Mesothelial cell of epicardium (in vitro differentiated cells): Measurements from ENCODE around the gene PHF20. TPM values are rescaled to one million over a fixed set of nuclear protein-coding genes. Genes with fewer than 3 reads are reported as not detected.

ENCODE experiments used
- DNase-seq, 2 experiments: peaks; one replicate each; pipeline ENCODE4 v3.0.0; 2021; ENCODE audit warnings: low spot score in 2 of 2; ENCODE audit not compliant: unreplicated experiment in 2 of 2
- H3K27ac Mint-ChIP-seq: 2 replicates; pipeline ENCODE4 v1.8.0; 2021; ENCODE audit warnings: mixed read lengths
- H3K27me3 Mint-ChIP-seq: 2 replicates; pipeline ENCODE4 v1.8.0; 2021; ENCODE audit warnings: low read depth, mixed read lengths
- H3K36me3 Mint-ChIP-seq: 2 replicates; pipeline ENCODE4 v1.8.0; 2021; ENCODE audit warnings: mixed read lengths
- H3K4me1 Mint-ChIP-seq: 2 replicates; pipeline ENCODE4 v1.8.0; 2021; ENCODE audit warnings: mixed read lengths
- H3K4me3 Mint-ChIP-seq: 2 replicates; pipeline ENCODE4 v1.8.0; 2021; ENCODE audit warnings: mild to moderate bottlenecking, moderate library complexity, mixed read lengths
- H3K9me3 Mint-ChIP-seq: 2 replicates; pipeline ENCODE4 v1.8.0; 2021; ENCODE audit warnings: mixed read lengths
- total RNA-seq: library from RNA; stranded (reverse); gene quantifications from 3 replicates; pipeline ENCODE4 v1.2.1, GENCODE V29; 2021
- TF ChIP-seq, protein P1 (sequence below): fragments of 200-600 bp; sonication (generic); IDR thresholded peaks from one replicate; pipeline ENCODE4 v1.5.0; 2021; ENCODE audit warnings: antibody characterized with exemption; ENCODE audit not compliant: unreplicated experiment

The PHF20 gene
- total RNA-seq, 1 donor from 2014 or later = 48.6 TPM

DNA sequence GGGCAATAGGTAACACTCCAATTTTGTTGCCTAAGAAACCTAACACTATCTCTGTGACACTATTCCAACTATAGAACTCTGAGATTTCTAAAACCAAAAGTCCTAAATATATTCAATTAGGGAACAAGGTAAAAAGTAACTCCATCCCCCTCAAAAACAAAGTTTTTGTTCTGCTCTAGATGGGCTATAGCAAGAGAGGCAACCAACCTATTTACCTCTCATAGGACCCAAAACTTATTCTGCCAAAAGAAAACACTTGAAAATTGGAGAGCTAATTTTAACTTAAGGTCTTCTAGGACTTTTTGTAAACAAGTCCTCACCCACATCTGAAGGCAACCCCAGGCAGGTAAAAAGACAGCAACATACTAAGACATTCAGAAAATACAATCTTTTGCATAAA is 37.4 kb upstream of the PHF20 start:
- Mint-ChIP-seq H3K27ac (no peak overlapping the region), H3K4me3 (no peak overlapping the region), H3K4me1 (peaks cover 34% of the 10 kb centered on the region), H3K36me3 (peaks cover 36% of the 10 kb centered on the region), H3K27me3 (no peaks in the 10 kb centered on the region), H3K9me3 (no peaks in the 10 kb centered on the region)
- TF ChIP-seq, protein P1, sequence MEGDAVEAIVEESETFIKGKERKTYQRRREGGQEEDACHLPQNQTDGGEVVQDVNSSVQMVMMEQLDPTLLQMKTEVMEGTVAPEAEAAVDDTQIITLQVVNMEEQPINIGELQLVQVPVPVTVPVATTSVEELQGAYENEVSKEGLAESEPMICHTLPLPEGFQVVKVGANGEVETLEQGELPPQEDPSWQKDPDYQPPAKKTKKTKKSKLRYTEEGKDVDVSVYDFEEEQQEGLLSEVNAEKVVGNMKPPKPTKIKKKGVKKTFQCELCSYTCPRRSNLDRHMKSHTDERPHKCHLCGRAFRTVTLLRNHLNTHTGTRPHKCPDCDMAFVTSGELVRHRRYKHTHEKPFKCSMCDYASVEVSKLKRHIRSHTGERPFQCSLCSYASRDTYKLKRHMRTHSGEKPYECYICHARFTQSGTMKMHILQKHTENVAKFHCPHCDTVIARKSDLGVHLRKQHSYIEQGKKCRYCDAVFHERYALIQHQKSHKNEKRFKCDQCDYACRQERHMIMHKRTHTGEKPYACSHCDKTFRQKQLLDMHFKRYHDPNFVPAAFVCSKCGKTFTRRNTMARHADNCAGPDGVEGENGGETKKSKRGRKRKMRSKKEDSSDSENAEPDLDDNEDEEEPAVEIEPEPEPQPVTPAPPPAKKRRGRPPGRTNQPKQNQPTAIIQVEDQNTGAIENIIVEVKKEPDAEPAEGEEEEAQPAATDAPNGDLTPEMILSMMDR = no peak
- no peak for DNase-seq

DNA sequence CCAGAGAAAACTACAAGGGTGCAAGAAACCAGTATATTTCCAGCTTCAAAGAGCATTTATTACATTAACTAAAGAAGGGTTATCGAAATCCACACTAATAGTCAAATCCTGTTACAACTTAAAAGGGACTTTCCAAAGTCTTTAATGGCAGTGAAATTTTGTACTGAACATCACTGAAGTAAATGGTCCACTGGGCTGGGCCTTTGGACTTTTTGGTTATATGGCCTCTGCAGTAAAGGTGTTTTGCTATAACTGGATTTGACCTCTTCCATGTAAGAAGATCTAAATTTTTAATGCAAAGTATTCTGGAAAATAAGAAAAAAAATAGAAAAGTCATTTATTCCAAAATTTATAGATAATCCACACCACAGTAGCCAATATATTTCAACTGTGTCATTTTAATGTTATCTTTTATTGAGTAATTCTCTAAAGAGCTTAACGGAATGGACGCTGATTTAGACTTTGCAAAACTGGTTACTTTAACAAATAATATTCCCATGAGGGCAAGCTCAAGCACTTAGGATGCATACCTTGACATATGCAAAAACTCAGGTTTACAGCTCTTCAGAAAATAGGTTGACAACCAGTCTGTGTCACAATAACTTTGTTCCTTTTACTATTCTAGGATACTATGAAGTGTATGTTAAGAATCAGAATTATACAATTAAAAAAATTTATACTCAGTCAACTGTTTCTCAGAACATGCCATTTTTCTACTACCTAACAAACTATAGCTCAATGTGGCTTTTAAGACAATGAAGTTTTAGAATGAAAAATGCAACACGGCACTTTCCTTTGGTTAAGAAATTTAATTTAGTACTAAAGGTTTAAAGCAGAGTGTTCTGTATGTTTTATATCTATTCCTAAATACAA is 36.8 kb upstream of the PHF20 start:
- H3K27me3 Mint-ChIP-seq = no peaks in the 10 kb centered on the region
- H3K4me1 Mint-ChIP-seq = peaks cover 41% of the 10 kb centered on the region
- DNase-seq = no peak
- no peak overlapping the region for H3K27ac Mint-ChIP-seq
- H3K4me3 Mint-ChIP-seq = no peak overlapping the region
- peaks cover 42% of the 10 kb centered on the region for H3K36me3 Mint-ChIP-seq
- H3K9me3 Mint-ChIP-seq = no peaks in the 10 kb centered on the region
- TF ChIP-seq, protein P1 = no peak

DNA sequence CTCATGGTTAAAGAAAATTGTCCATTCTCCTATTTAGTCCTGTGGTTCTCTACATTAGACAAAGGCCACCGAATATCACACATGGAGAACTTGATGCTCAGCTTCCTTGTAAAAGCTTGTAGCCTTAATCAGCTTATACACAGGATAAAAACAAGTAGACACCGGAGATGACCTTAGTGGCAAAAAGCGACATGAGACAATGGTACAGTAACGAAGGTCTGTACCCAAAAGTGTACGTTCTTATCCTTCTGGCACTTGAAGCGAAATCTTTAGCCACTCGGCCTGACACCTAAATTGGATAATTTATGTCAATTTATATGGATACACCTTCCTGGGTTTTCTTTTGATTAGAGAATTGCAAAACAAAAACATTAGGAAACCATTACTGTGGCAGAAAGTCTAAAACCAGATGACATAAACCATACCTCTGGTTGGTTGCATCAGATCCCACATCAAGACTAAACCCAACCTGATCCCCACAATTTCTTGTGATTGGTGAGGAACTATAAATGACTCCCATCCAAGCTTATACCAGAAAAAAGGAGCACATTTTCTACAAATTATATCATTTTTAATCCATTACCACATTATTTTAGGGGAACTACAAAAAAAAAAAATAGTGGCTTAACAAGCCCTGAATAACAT is 35.9 kb upstream of the PHF20 start:
- H3K4me3 Mint-ChIP-seq = no peak overlapping the region
- peaks cover 45% of the 10 kb centered on the region for H3K36me3 Mint-ChIP-seq
- H3K27ac Mint-ChIP-seq = no peak overlapping the region

DNA sequence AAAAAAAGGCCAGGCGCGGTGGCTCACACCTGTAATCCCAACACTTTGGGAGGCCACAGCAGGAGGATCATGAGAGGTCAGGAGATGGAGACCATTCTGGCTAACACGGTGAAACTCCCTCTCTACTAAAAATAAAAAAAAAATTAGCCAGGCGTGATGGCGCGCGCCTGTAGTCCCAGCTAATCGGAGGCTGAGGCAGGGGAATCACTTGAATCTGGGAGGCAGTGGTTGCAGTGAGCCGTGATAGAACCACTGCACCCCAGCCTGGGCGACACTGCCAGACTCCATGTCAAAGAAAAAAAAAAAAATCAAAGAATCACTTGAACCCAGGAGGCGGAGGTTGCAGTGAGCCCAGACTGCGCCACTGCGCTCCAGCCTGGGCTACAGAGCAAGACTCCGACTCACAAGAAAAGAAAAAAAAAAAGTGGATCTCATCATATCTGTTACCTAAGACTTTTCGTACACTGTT is 33.9 kb upstream of the PHF20 start:
- Mint-ChIP-seq H3K27ac (peak overlapping the region; percentile 24), H3K4me1 (peaks cover 45% of the 10 kb centered on the region), H3K27me3 (no peaks in the 10 kb centered on the region), H3K9me3 (no peaks in the 10 kb centered on the region), H3K4me3 (peak overlapping the region; percentile 9), H3K36me3 (peaks cover 42% of the 10 kb centered on the region)
- no peak for DNase-seq
- TF ChIP-seq, protein P1 = no peak

More for the DNA sequence above, 35.9 kb upstream of the PHF20 start:
- H3K27me3 Mint-ChIP-seq = no peaks in the 10 kb centered on the region
- no peak for DNase-seq
- peaks cover 46% of the 10 kb centered on the region for H3K4me1 Mint-ChIP-seq
- TF ChIP-seq, protein P1 = no peak
- no peaks in the 10 kb centered on the region for H3K9me3 Mint-ChIP-seq

DNA sequence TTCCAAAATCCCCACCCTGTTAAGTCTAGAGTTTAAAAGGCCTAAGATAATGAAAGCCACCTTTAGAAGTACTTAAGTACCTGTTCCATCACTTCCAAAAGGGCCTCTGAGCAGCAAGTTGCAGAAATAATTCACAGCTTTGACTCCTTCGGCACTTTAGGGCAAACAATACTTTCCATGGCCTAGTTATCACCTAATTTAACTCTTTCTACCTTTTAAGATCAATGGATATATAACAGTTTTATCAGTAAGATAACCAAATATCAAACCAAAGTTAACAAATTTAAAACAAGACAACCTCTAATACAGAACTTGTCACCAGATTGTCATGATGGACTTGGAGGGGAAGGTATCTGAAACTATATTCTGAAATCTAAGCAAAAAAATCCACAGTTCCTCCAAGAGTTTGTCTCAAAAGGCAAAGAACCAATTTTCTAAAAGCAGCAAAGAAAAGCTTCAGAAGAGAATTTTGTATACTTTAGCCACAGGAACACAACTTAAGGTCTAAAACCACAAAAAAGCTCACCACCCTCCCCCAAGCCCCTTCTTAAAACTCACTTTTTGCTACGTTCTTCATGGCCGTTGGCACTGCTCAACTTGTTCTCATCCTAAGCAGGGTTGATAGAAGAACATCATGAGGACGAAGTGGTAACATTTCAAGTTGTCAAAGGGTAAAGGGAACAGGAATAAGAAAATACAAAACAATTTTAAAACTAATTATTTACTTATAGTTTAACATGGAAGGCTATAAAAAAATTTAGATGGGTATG is 33.2 kb upstream of the PHF20 start:
- H3K4me1 Mint-ChIP-seq = peaks cover 51% of the 10 kb centered on the region
- no peak for DNase-seq
- TF ChIP-seq, protein P1 = no peak
- peak overlapping the region; percentile 9 for H3K4me3 Mint-ChIP-seq
- H3K27ac Mint-ChIP-seq = peak overlapping the region; percentile 24
- H3K27me3 Mint-ChIP-seq = no peaks in the 10 kb centered on the region
- peaks cover 41% of the 10 kb centered on the region for H3K36me3 Mint-ChIP-seq
- H3K9me3 Mint-ChIP-seq = no peaks in the 10 kb centered on the region
